ENCODE measurements around the gene RNASEH1.

Gene RNASEH1

DNA sequence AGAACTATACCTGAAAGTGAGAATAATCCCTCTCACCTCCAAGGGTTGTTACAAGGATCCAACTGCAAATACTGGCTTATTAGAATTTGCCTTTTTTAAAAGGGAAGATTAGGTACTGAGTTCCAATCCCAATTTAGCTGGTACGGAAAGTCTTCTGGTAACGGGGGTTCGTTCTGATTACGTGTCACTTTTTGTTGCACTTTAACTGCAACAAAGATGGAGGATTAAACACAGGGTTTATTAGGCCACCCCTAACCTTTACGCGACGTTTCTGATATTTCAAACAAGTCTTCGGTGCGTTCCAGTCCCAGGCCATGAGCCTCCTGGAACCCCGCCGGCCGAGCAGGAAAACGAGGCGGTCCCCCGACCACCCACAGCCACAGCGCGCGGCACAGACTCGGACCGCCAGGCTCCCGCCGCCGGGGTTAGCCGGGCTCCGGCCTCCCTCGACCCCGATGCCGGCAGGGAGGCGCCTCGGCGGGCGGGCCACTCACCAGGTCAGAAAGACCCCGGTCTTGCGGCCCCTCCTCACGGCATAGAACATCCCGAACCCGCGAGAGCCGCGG lies 411 bp downstream of the RNASEH1 start:
- no peak for DNase-seq (ENCODE audit: low read depth, low spot score)

DNA sequence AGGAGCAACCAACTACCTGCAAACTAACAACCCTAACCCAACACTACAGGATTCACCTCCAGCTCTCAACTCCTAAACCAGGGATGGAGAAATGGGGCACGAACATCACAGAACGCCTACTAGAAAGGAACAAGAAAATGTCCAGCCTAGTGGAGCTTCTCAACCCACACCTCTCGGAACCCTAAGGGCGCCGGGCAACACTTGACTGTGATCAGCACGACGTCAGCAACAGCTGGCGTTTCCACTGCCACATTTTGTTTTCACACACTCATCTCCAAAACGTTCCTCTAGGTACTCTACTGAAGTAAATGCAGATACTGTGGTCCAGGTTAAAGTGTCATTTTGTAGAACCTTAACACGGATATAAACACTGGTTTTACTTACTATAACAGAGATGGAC lies 4.2 kb downstream of the RNASEH1 start:
- no peak for DNase-seq (ENCODE audit: low read depth, low spot score)

DNA sequence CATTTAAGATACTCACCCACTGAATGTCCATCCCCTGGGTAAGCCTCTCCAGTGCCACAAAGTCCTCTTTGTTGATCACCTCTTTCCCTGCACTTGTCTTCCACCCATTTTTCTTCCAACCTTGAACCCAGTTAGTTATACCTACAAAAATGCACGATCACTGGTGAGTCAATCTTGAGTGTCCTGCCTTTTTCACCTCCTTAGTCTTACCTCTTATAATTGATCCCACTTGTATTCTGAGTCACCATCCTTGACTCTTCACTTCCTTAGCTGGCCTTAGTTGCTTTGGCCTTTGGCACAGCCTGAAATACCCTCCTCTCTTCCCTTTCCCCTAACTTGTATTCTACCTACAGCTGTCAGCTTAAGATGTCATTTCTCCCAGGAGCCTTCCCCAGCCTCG lies 10.2 kb downstream of the RNASEH1 start:
- DNase-seq (ENCODE audit: low read depth, low spot score) = no peak

GRCh38 chr2:3545788-3546478 lies 12.2 kb downstream of the RNASEH1 start:
- DNase-seq (ENCODE audit: low read depth, low spot score) = no peak

- no peak for DNase-seq (ENCODE audit: low read depth, low spot score)
These were observed 15.0 kb downstream of the RNASEH1 start for GRCh38 chr2:3543023-3543683.

- DNase-seq (ENCODE audit: low read depth, low spot score) = no peak
These were observed 16.0 kb downstream of the RNASEH1 start for GRCh38 chr2:3542107-3542506.

DNA sequence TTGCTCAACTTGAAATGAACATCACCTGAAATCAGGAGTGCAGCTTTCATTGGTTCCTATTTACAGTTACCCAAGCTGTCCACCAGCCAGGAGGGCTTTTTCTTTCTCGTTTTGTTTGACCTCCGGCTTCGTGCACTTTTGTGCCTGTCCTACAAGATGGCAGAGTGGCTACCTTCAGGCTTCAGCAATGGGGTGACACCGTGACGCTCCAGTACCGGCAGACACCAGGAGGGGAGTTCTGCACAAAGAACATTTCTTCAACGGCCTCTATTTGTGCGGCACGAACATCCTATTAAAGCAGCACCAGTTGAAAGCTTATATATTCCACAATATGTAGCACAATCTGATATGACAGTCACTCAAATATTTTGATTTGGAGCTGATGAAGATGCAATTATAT lies 18.3 kb downstream of the RNASEH1 start:
- no peak for DNase-seq (ENCODE audit: low read depth, low spot score)

DNA sequence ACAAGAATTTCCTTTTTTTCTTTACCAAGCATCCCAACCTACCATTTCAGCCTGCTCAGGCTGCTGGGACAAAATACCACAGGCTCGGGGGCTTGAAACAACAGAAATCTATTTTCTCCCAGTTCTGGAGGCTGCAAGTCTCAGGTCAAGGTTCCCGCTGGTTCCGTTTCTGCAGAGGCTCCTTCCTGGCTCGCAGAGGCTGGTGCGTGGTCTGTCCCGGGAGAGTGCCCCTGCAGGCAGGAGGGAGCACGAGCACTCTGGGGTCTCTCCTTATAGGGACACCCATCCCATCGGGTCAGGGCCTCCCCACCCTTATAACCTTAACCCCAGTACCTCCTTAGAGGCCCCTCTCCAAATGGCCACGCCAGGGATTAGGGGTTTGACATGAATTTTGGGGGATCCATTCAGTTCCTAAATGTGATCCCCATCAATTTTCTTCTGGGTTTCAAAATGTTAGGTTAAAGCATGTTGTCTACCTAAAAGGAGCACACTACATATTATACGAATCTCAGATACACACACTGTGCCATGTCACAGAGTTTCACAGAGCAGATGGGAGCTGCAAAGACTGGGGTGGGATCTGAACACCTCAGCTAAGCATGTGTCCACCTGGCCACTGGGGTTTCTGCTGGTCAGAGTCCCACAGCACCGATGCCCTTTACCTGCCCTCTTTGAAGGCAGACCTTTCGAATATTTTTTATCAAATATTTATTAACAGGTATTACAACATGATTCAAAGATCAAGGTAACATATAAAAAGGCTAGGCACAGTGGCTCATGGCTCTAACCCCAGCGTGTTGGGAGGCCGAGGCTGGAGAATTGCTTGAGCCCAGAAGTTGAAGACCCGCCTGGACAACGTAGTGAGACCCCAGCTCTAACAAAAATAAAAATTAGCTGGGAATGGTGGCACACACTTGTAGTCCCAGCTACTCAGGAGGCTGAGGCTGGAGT lies 21.2 kb downstream of the RNASEH1 start:
- DNase-seq (ENCODE audit: low read depth, low spot score) = no peak

GRCh38 chr2:3535794-3536681 lies 22.1 kb downstream of the RNASEH1 start:
- DNase-seq (ENCODE audit: low read depth, low spot score) = no peak

GRCh38 chr2:3535467-3535793 lies 22.7 kb downstream of the RNASEH1 start:
- DNase-seq (ENCODE audit: low read depth, low spot score) = no peak

DNA sequence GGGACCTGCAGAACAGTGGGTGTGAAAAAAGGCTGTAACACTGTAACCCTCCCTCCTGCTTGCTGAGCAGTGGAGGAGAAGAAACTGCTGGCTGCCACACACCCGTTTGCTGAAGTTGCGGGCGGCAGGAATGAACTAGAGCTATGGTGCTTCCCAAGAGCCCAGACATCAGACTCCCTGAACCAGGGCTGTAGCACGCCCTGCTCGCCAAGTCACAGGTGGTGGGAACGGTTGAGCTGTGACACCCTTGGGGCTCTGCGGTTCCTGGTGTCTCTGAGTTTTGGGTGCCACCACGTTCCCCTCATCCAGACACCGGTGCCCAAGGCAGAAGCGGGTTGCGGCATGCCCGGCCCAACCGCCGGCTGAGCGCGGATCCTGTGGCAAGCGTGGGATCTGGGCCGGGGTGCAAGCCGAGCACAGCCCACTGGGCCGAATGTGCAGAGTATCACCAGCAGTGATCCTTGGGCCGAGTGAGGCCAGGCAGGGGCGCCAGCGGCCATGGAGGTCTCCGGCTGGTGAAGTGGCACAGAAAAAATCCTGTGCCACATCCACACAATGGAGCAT lies 23.8 kb downstream of the RNASEH1 start:
- no peak for DNase-seq (ENCODE audit: low read depth, low spot score)

- DNase-seq (ENCODE audit: low read depth, low spot score) = no peak
These were observed 24.3 kb downstream of the RNASEH1 start for GRCh38 chr2:3533836-3534235.

GRCh38 chr2:3532941-3533340 lies 25.2 kb downstream of the RNASEH1 start:
- no peak for DNase-seq (ENCODE audit: low read depth, low spot score)

DNA sequence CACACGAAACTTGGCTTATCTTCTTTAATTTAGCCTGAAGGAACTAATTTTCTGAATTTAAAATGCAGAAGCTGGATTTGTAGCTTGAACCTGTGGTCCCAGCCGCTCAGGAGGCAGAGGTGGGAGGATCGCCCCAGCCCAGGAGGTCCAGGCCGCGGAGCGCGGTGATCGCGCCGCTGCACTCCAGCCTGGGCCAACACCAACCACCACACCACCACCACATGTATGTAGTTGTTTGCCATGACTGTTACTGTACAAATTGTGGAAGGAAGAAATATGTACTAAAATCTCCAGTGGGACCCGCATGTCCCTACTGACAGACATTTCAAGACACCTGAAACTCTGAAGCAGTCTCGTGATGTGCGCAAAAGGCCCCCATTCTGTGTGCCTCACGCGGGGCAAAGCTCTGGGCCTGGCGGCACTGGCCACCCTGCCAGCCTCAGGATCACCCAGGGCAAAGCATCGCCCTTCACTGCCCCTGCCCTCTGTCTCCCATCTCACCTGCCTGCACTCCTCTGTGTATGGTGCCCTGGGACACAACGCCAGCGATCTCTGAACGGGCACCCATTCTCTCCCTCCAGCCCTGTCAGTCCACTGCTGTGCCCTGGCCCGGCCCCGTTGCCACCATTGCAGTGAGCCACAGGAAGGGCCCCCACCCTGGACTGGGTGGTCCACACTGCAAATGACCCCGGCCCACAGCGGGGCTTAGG lies 28.7 kb downstream of the RNASEH1 start:
- DNase-seq (ENCODE audit: low read depth, low spot score) = no peak

- no peak for DNase-seq (ENCODE audit: low read depth, low spot score)
These were observed 30.0 kb downstream of the RNASEH1 start for GRCh38 chr2:3527886-3528785.

DNA sequence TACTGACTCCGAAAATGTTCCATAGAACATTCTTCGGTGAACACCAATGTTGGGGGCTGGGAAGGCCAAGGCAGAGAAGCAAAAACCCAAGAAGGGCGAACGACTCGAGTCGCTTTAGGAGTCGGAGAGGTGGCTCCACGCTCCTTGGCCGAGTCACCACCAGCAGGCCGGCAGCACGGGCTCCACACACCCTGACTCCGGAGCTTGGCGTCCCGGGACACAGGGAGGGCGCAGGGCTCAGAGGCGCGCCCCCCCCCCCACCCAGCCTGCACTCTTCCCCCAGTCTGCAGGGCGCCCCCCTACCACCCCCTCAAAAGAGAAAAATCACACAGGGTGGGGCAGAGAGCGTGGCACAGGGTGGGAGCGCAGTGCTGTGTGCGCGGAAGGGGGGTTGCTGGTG lies 31.3 kb downstream of the RNASEH1 start:
- DNase-seq (ENCODE audit: low read depth, low spot score) = no peak

- DNase-seq (ENCODE audit: low read depth, low spot score) = no peak
These were observed 34.5 kb downstream of the RNASEH1 start for GRCh38 chr2:3523551-3524041.

DNA sequence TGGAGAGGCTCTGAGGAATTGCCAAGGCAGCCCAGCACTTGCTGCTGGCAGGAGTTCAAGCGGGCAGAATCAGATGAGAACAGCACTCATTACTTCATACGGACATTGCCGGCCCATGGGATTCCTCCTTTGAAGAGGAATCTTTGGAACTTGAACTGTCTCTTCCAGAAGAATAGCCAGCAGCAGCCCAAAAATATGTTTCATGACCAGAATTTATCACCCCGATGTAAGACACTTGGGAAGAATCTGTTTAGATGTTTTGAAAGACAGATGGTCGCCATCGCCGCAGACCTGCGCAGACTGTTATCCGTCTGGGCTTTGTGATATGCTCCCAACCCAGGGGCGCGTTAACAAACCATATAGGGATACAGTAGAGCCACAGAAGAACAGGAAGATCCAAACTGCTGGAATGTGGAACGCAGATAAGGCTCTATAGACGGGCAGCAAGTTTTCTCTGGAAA lies 35.1 kb downstream of the RNASEH1 start:
- DNase-seq (ENCODE audit: low read depth, low spot score) = no peak

DNA sequence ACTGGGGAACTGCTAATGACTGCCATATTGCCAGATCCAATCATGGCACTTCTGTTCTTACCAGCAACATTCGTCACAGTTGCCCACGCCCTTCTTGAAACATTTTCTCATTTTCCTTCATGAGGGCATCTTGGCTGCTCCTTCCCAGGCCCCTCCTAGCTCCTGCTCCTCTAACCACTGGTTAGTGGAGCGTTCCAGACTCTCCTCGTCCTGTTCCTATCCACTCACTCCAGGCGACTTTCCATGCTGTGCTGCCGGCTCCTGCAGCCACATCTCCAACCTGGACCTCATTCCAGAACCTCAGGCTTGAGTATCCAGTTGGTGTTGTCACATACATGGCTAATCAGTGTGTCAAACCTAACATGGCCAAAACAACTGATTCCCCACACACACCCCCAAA lies 37.5 kb downstream of the RNASEH1 start:
- no peak for DNase-seq (ENCODE audit: low read depth, low spot score)
